Fibroblast of lung (primary cell): Measurements from ENCODE around the gene FAM118A.

Experiments
- CTCF ChIP-seq, 2 donors: IDR thresholded peaks in 1 of 2; conservative IDR thresholded peaks in 1 of 2; 1 replicate in 1 of 2; 2 replicates in 1 of 2; pipeline ENCODE4 v1.5.1; 2011 to 2012; ENCODE audit warnings: low read length in 2 of 2, control low read depth in 1 of 2, inconsistent platforms in 1 of 2, low read depth in 1 of 2, mild to moderate bottlenecking in 1 of 2
- EZH2 ChIP-seq: IDR thresholded peaks from 2 replicates; pipeline ENCODE4 v1.5.1; 2012; ENCODE audit warnings: low read length, control low read depth, mild to moderate bottlenecking; ENCODE audit errors: missing control alignments

- TF ChIP-seq CTCF (conservative IDR thresholded peaks at IDR 0.05 in 1 of 2, IDR thresholded peaks at IDR 0.05 in 1 of 2; ENCODE audit: low read depth in 1 of 2, low read length in 2 of 2) = no peak
- TF ChIP-seq EZH2 = no peak
These were observed 26.3 kb downstream of the FAM118A start for GRCh38 chr22:45335854-45336522.
